ENCODE results near the gene PIK3R5.

The PIK3R5 gene

DNA sequence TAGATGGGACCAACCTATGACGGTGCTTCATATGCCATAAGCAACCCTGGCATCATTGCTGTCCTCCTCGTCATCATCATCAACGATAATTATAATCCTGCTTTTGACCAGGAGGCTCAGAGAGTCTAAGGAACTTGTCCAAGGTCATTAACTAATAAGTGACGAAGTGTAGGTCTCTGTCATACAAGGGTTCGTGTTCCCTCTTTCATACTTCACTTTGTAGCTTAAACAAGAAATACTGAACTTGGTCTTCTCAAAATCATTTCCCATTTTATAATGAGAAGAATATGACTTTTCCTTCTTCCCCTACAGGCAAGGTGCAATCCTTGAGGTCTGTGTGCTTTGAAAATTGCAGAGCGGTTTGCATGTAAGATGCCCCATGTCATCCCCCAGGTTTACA, 66.9 kb downstream of the PIK3R5 start:
- no peak overlapping the region for H3K4me3 ChIP-seq (ENCODE audit: low read depth, low read length)
- no peak for DNase-seq (ENCODE audit: low read depth)
- TF ChIP-seq, protein P1, sequence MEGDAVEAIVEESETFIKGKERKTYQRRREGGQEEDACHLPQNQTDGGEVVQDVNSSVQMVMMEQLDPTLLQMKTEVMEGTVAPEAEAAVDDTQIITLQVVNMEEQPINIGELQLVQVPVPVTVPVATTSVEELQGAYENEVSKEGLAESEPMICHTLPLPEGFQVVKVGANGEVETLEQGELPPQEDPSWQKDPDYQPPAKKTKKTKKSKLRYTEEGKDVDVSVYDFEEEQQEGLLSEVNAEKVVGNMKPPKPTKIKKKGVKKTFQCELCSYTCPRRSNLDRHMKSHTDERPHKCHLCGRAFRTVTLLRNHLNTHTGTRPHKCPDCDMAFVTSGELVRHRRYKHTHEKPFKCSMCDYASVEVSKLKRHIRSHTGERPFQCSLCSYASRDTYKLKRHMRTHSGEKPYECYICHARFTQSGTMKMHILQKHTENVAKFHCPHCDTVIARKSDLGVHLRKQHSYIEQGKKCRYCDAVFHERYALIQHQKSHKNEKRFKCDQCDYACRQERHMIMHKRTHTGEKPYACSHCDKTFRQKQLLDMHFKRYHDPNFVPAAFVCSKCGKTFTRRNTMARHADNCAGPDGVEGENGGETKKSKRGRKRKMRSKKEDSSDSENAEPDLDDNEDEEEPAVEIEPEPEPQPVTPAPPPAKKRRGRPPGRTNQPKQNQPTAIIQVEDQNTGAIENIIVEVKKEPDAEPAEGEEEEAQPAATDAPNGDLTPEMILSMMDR (IDR thresholded peaks at IDR 0.05; ENCODE audit: insufficient read depth, low read depth, low read length, missing control alignments): no peak

DNA sequence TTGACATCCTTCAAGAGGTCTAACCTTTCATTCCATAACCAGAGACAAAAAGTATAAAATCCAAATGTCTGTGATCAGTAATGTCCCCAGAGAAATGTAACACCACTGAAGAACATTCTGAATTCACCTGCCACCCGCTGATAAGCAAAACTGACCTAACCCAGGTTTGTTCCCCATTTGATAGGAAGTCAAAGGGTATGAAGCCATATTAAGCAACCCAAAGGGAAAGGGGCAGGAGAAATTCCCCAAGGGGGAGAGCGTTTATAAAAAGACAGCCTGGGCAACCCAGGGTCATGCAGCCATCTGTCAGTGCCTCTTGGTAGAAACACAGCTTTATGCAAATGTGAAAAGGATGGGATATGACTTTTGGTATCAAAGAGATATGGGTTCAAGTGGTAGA, 67.4 kb downstream of the PIK3R5 start:
- DNase-seq (ENCODE audit: low read depth): no peak
- TF ChIP-seq, protein P1 (IDR thresholded peaks at IDR 0.05; ENCODE audit: insufficient read depth, low read depth, low read length, missing control alignments): no peak
- no peak overlapping the region for H3K4me3 ChIP-seq (ENCODE audit: low read depth, low read length)

DNA sequence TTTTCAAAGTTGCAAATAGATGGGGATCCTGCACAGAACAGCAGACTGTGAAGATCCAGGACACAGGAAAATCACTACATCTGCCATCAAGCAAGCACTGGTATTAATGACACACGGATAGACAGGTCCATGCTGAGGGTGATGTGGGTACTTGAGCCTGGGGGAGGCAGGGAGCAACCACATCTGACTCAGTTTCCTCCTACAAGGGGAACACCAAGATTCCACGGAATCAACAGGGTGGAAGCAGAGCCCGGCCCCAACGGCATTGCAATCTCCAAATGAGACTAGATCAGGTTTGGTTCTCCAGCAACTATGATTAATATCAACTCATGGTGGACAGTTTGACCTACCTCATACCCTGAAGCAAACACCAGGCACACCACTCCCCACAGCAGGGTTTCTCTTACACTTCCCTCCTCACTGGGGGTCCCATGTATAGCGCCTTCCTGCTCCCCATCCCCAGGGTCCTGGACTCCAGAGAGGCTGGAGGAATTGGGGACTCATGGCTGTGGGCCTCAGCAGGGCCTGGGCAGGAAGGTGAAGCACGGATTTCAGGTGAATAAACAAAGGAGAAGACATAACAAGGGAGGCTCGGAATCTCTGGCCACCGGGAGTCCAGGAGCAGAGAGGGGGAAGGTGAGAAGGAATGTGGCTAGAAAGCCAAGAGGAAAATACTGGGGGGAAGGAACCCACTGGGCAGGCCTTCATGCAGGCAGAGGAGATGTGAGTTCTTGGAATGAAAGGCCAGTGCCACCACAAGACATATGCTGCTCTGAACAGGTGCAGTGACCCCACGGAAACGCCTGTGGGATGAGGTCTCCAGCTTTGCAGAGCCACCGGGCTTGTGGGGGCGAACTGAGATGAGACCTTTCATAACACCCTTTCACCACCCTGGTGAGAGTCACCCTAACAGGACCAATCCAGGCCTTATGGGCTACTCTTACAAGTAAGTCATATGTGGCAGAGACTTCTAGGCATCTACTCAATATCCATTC, 68.6 kb downstream of the PIK3R5 start:
- DNase-seq (ENCODE audit: low read depth): no peak
- TF ChIP-seq, protein P1 (IDR thresholded peaks at IDR 0.05; ENCODE audit: insufficient read depth, low read depth, low read length, missing control alignments): no peak
- H3K4me3 ChIP-seq (ENCODE audit: low read depth, low read length): no peak overlapping the region

DNA sequence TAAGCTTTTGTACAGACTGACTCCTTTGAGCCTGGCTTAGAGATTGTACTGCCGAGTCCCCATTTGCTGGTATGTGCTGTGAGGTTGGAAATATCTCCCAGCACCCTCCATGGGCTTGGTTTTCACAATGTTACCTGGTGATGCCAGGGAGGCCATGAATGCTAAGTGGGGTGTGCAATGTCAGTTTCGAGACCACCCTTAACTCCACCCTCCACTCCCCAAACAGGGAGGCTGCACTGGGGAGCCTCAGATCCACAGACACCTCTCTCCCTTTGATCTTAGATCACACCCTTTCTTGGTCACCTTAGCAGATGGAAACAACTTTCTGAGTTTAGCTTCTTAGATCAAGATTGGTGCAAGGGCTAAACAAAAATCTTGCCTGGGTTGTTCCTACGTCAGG, 69.4 kb downstream of the PIK3R5 start:
- DNase-seq (ENCODE audit: low read depth): no peak
- TF ChIP-seq, protein P1 (IDR thresholded peaks at IDR 0.05; ENCODE audit: insufficient read depth, low read depth, low read length, missing control alignments): no peak
- H3K4me3 ChIP-seq (ENCODE audit: low read depth, low read length): no peak overlapping the region

DNA sequence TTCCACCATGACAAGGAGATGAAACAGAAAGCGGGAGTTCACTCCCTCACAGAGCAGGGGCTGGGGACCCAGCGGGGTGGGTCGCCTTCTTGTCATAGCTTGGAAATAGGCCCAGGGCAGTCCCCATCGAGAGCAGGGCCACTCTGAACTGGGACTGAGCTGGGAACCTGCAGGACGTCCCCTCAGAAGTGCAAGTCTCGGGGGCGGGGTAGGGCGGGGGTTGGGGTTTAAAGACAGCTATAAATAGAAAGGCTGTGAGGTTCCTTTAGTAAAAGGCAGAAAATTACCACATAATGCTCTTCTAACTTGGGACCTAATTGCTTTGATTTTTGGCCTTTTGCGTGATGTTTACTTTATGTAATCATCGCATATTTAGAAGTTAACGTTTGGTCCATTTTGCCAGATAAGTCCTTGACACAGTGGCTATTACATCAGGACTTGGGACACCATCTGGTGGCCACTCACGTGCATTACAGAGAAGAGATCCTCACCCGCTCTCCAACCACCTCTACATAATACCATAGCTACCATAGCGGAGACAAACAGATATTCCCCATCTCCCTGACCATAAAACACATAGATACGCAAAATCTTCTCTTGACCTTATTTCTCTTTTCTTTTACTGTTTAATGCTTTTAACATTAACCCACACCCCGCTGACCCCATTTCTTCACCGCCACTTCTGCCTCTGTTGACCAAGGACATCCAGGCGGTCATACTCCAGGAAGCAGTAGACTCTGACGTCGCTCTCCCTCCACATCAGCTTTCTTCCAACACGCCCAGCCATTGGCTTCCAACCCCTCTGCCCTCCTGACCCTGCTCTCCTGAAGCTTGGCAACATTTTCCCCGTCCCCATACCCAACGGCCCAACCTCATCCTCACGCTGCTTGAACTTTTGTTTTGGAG, 70.6 kb downstream of the PIK3R5 start:
- peak; percentile 90 for DNase-seq (ENCODE audit: low read depth)
- TF ChIP-seq, protein P1 (IDR thresholded peaks at IDR 0.05; ENCODE audit: insufficient read depth, low read depth, low read length, missing control alignments): peak; percentile 81
- no peak overlapping the region for H3K4me3 ChIP-seq (ENCODE audit: low read depth, low read length)

DNA sequence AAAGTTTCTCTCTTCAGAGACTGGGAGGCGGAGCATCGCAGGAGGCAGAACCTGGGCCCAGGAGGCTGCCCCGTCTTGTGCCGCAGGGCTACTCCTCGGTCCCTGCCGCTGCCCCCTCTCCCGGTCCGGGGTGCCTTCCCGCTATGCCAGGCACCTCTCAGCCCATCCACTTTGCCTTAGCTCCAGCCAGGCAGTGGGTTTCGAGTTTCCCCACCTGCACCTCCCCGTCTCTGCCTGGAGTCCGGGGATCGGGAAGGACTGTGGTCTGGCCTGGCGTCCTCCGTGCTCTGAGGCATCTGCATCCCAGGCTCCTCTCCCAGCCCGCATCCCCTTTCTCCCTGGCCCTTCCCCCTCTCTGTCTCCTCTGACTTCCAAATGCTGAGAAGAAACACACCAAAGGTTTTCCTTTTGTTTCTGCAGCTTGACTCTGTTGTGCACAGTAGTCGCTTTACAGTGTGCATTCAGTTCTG, 71.3 kb downstream of the PIK3R5 start:
- H3K4me3 ChIP-seq (ENCODE audit: low read depth, low read length): no peak overlapping the region
- TF ChIP-seq, protein P1 (IDR thresholded peaks at IDR 0.05; ENCODE audit: insufficient read depth, low read depth, low read length, missing control alignments): no peak
- DNase-seq (ENCODE audit: low read depth): no peak
